ENCODE data around the gene TRHDE.

DNA sequence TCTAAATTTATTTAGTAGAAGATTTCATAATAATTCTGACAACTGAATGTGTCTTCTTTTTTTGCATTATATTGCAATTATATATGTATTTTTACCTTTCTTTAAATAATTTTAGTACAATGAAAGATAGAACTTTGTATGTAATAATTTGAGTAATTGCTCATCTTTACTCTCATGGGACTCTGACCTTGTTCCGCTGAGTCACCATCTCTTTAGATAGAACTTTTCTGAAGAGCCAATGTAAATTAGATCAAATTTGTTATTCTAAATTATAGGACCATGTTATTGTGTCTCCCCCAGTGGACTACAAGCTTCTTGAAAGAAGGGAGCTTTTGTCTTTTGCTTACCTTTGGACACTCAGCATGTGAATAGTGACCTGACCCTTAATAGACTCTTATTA is 96.1 kb downstream of the TRHDE start:
- TF ChIP-seq TRIM28 (IDR thresholded peaks at IDR 0.05; ENCODE audit: borderline replicate concordance, low read length) (no peak), ZBTB49 (tag by site-specific recombination; IDR thresholded peaks at IDR 0.05; ENCODE audit: low read depth) (no peak), HOXD13 (CRISPR knock-in tag; IDR thresholded peaks at IDR 0.05; ENCODE audit: borderline replicate concordance) (no peak), ZNF239 (tag by site-specific recombination; IDR thresholded peaks at IDR 0.05) (no peak), GLIS2 (tag by site-specific recombination; IDR thresholded peaks at IDR 0.05) (no peak)
- TF ChIP-seq, protein P1, sequence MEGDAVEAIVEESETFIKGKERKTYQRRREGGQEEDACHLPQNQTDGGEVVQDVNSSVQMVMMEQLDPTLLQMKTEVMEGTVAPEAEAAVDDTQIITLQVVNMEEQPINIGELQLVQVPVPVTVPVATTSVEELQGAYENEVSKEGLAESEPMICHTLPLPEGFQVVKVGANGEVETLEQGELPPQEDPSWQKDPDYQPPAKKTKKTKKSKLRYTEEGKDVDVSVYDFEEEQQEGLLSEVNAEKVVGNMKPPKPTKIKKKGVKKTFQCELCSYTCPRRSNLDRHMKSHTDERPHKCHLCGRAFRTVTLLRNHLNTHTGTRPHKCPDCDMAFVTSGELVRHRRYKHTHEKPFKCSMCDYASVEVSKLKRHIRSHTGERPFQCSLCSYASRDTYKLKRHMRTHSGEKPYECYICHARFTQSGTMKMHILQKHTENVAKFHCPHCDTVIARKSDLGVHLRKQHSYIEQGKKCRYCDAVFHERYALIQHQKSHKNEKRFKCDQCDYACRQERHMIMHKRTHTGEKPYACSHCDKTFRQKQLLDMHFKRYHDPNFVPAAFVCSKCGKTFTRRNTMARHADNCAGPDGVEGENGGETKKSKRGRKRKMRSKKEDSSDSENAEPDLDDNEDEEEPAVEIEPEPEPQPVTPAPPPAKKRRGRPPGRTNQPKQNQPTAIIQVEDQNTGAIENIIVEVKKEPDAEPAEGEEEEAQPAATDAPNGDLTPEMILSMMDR (tag by site-specific recombination; IDR thresholded peaks at IDR 0.05), result no peak
- TF ChIP-seq, protein P2, sequence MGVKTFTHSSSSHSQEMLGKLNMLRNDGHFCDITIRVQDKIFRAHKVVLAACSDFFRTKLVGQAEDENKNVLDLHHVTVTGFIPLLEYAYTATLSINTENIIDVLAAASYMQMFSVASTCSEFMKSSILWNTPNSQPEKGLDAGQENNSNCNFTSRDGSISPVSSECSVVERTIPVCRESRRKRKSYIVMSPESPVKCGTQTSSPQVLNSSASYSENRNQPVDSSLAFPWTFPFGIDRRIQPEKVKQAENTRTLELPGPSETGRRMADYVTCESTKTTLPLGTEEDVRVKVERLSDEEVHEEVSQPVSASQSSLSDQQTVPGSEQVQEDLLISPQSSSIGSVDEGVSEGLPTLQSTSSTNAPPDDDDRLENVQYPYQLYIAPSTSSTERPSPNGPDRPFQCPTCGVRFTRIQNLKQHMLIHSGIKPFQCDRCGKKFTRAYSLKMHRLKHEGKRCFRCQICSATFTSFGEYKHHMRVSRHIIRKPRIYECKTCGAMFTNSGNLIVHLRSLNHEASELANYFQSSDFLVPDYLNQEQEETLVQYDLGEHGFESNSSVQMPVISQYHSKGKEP (tag by site-specific recombination; IDR thresholded peaks at IDR 0.05), result no peak
